ENCODE data around the gene SAMD13. TPM values are rescaled to one million over a fixed set of nuclear protein-coding genes. Genes with fewer than 3 reads are reported as not detected.

SAMD13 gene
- total RNA-seq, 1 experiment from 2014 or later, result 2.5 TPM

DNA sequence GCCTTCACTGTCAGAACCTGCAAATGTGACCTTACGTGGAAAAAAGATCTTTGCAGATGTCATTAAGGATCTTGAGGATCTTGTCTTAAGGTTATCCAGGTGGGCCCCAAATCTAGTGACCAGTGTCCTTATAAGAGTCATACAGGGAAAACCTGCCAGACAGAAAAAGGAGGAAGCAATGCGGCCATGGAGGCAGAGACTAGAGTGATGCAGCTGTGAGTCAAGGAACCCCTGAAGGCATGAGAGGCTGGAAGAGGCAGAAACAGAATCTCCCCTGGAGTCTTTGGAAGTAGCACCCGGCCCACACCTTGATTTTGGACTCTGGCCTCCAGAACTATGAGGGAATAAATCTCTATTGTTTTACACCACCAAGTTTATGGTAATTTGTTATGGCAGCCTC lies 60.3 kb downstream of the SAMD13 start:
- DNase-seq (ENCODE audit: low read depth), result no peak
- in situ Hi-C loops (cut with HindIII; ENCODE audit: low pct_unique_long_range_greater_than_20kb, low sequenced_read_pairs), result no loop called here

DNA sequence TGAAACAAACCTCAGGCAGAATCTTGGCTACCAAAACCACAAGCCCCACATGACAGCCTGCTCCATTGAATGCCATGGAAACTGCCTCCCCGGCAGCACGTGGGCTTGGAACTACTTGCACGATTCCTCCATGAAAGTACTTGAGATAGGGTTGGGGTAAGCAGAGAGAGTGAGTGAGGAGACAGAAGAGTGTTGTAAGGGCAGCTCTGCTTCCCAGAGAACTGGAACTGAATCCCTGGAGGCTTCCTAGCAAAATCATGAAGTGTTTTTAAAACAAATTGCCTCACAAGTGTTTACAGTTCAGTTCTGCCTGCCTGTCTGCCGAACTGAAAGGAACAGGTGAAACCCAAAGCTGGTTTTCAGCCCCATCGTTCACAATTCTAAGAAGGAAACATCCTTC lies 61.5 kb downstream of the SAMD13 start:
- no peak for DNase-seq (ENCODE audit: low read depth)
- in situ Hi-C loops (cut with HindIII; ENCODE audit: low pct_unique_long_range_greater_than_20kb, low sequenced_read_pairs), result no loop called here

DNA sequence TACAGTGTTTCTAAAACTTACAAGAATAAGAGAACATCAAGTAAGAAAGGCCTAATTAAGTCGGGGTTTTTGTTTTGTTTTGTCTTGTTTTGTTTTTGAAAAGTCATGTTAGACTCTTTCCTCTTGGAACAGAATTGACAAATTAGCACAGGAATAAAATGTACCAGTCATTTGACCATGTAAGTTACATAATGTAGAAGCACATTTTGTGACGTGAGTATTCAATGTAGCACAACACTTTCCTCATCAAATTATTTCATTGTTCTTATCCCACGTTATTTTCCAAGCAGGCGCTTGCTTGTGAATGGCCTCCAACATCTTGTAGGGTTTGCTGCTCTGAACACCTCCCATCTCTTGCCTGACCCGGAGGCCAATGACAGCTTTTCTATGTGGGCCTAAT lies 62.1 kb downstream of the SAMD13 start:
- in situ Hi-C loops (cut with HindIII; ENCODE audit: low pct_unique_long_range_greater_than_20kb, low sequenced_read_pairs), result no loop called here
- no peak for DNase-seq (ENCODE audit: low read depth)

- peak; percentile 84 for DNase-seq (ENCODE audit: low read depth)
- in situ Hi-C loops (cut with HindIII; ENCODE audit: low pct_unique_long_range_greater_than_20kb, low sequenced_read_pairs), result no loop called here
Measured at GRCh38 chr1:84365225-84366221, 64.0 kb downstream of the SAMD13 start.

- DNase-seq (ENCODE audit: low read depth), result no peak
- in situ Hi-C loops (cut with HindIII; ENCODE audit: low pct_unique_long_range_greater_than_20kb, low sequenced_read_pairs), result no loop called here
Measured at GRCh38 chr1:84366786-84367185, 65.3 kb downstream of the SAMD13 start.

- no peak for DNase-seq (ENCODE audit: low read depth)
- in situ Hi-C loops (cut with HindIII; ENCODE audit: low pct_unique_long_range_greater_than_20kb, low sequenced_read_pairs), result no loop called here
Measured at GRCh38 chr1:84367219-84367618, 65.7 kb downstream of the SAMD13 start.

DNA sequence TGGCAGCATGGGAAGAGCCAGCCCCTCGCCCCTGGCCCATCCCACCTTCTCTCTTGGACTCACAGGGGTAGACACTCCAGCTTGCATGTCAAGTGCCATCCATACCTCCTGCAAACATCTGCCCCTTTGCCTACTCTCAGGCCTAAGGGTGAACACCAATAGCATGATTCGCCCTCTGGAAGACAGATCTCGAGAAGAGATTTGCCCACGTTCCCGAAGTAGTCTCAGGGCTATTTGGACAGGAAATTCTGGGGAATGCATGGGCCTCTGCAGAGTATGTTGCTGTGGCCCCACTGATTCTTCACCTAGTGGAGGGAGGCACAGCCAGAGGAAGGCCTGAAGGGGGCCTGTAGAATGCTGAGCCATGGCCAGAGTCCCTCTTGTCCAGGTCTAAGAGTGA lies 66.9 kb downstream of the SAMD13 start:
- in situ Hi-C loops (cut with HindIII; ENCODE audit: low pct_unique_long_range_greater_than_20kb, low sequenced_read_pairs), result no loop called here
- no peak for DNase-seq (ENCODE audit: low read depth)

GRCh38 chr1:84370266-84370665 lies 68.8 kb downstream of the SAMD13 start:
- DNase-seq (ENCODE audit: low read depth), result no peak
- in situ Hi-C loops (cut with HindIII; ENCODE audit: low pct_unique_long_range_greater_than_20kb, low sequenced_read_pairs), result no loop called here

GRCh38 chr1:84370831-84371394 lies 69.4 kb downstream of the SAMD13 start:
- DNase-seq (ENCODE audit: low read depth), result no peak
- in situ Hi-C loops (cut with HindIII; ENCODE audit: low pct_unique_long_range_greater_than_20kb, low sequenced_read_pairs), result no loop called here

GRCh38 chr1:84373436-84374141 lies 72.1 kb downstream of the SAMD13 start:
- DNase-seq (ENCODE audit: low read depth), result no peak
- in situ Hi-C loops (cut with HindIII; ENCODE audit: low pct_unique_long_range_greater_than_20kb, low sequenced_read_pairs), result no loop called here

DNA sequence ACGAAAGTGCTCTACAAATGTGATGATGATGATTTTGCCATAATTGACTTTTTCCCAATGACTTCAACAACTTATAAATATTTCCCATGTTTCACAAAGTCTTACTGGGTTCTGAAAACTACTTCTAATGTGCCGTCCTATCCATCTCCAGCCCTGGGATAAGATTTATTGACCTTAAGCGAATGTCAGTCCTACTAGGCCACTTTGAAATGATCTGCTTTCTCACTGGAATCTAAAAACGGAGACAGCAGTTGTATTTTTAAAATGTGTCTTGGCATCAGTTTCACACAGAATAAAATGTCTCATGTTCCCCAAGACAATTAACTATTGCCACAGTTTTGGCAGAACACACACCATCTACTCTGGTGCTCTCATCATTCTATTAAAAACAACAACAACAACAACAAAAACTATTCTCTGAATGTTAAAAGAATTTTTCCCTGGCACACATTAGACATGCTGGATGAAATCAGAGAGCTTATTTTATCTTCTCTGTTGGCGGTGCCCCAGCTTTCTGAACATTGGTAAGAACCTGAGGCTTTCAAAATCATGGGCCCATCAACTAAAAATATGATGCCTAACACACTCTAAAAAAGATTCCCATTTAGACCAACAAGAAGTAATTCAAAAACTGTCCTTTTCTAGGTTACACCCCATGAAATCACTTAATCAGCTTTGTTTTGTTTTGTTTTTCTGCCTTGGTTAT lies 73.6 kb downstream of the SAMD13 start:
- no peak for DNase-seq (ENCODE audit: low read depth)
- in situ Hi-C loops (cut with HindIII; ENCODE audit: low pct_unique_long_range_greater_than_20kb, low sequenced_read_pairs), result no loop called here

- DNase-seq (ENCODE audit: low read depth), result no peak
- in situ Hi-C loops (cut with HindIII; ENCODE audit: low pct_unique_long_range_greater_than_20kb, low sequenced_read_pairs), result no loop called here
Measured at GRCh38 chr1:84376000-84376910, 74.7 kb downstream of the SAMD13 start.

DNA sequence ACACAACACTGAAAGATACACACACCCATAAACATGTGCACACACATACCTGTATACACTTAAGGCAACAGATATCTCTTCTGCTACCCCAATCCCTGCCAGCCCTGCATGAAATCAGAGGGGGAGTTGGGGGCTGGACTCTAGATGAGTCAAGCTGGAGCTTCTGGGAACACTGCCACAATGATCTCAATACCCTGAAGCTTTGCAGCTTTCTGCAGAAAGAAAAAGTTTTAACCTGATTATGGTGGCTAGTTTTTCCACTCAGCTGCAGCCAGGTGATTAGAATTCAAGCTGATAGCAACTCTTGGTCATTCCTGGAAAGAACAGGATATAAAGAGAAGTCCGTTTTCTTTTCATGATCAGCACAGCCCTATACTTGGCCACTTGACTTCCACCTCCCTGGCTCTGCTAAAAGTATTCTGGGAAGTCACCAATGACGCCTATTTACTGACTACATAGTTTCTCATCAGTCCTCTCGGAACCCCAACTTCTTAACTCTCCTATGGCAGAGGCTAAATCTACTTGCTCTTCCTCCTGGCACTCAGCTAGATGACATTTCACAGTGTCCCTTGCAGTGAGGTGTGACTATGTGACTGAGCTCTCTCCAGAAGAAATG lies 76.1 kb downstream of the SAMD13 start:
- in situ Hi-C loops (cut with HindIII; ENCODE audit: low pct_unique_long_range_greater_than_20kb, low sequenced_read_pairs), result no loop called here
- DNase-seq (ENCODE audit: low read depth), result no peak

GRCh38 chr1:84379138-84379916 lies 77.8 kb downstream of the SAMD13 start:
- peak; percentile 6 for DNase-seq (ENCODE audit: low read depth)
- in situ Hi-C loops (cut with HindIII; ENCODE audit: low pct_unique_long_range_greater_than_20kb, low sequenced_read_pairs), result no loop called here

DNA sequence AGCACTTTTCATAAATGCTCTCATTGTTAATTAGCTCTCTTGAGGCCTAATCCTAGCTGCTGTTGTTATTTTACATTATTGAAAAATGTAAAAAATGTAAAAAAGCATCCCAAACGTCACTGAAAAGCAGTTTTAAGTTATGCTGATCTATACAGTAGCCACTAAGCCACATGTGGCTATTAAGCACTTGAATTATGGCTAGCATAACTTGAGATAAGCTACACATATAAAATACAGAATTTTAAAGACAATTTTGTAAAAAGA lies 78.3 kb downstream of the SAMD13 start:
- DNase-seq (ENCODE audit: low read depth), result no peak
- in situ Hi-C loops (cut with HindIII; ENCODE audit: low pct_unique_long_range_greater_than_20kb, low sequenced_read_pairs), result no loop called here

- in situ Hi-C loops (cut with HindIII; ENCODE audit: low pct_unique_long_range_greater_than_20kb, low sequenced_read_pairs), result no loop called here
- DNase-seq (ENCODE audit: low read depth), result no peak
Measured at GRCh38 chr1:84382127-84382526, 80.6 kb downstream of the SAMD13 start.

GRCh38 chr1:84385347-84385746 lies 83.8 kb downstream of the SAMD13 start:
- in situ Hi-C loops (cut with HindIII; ENCODE audit: low pct_unique_long_range_greater_than_20kb, low sequenced_read_pairs), result no loop called here
- DNase-seq (ENCODE audit: low read depth), result no peak
